Measurements from ENCODE around the gene SH3BP1.

- TF ChIP-seq FOXK1 (CRISPR knock-in tag; IDR thresholded peaks at IDR 0.05) (no peak; the same call in 1 of the 2 replicates), USF2 (CRISPR knock-in tag; IDR thresholded peaks at IDR 0.05) (peak; percentile 60; the same call in 1 of the 2 replicates), CTCF (IDR thresholded peaks at IDR 0.05) (no peak), RORB (CRISPR knock-in tag; IDR thresholded peaks at IDR 0.05) (no peak), NR2C2 (CRISPR knock-in tag; IDR thresholded peaks at IDR 0.05) (no peak)
Observed at GRCh38 chr22:37658133-37659065, 18.9 kb downstream of the SH3BP1 start, which contains the start of gene PDXP.

All from WTC11 (cell line).